GM12878 (cell line): ENCODE data around the gene C1S. TPM values are rescaled to one million over a fixed set of nuclear protein-coding genes. Genes with fewer than 3 reads are reported as not detected.
A peak's percentile ranks its signal among the peaks of the same experiment; 100 is the strongest.

Source experiments
- BCL11A ChIP-seq: IDR thresholded peaks from 2 replicates; pipeline ENCODE4 v1.6.1; 2011; ENCODE audit warnings: low read depth, low read length
- BHLHE40 ChIP-seq, 2 experiments: fragments of 450-650 bp in 1 of 2; IDR thresholded peaks; 2 replicates each; pipeline ENCODE4 v1.6.1; 2011 to 2017; ENCODE audit warnings: low read depth in 2 of 2, borderline replicate concordance in 1 of 2, improper control_type of control experiment in 1 of 2, low read length in 1 of 2, mild to moderate bottlenecking in 1 of 2
- BMI1 ChIP-seq: fragments of 450-650 bp; IDR thresholded peaks from 2 replicates; pipeline ENCODE4 v1.6.1; 2016; ENCODE audit warnings: mild to moderate bottlenecking, moderate library complexity, borderline replicate concordance
- CEBPZ ChIP-seq: fragments of 150-350 bp; IDR thresholded peaks from 2 replicates; pipeline ENCODE4 v1.6.1; 2016; ENCODE audit warnings: low read depth, low read length
- CTCF ChIP-seq, 3 experiments: IDR thresholded peaks in 2 of 3; conservative IDR thresholded peaks in 1 of 3; 2 replicates each; pipeline ENCODE4 v1.5.1; 2011; ENCODE audit warnings: low read depth in 3 of 3, low read length in 3 of 3, mild to moderate bottlenecking in 3 of 3, control low read depth in 2 of 3, moderate library complexity in 2 of 3, inconsistent platforms in 1 of 3, mixed read lengths in 1 of 3; ENCODE audit not compliant: control insufficient read depth in 2 of 3, insufficient read depth in 1 of 3; ENCODE audit errors: extremely low read depth in 1 of 3
- HDGF ChIP-seq: fragments of 450-650 bp; IDR thresholded peaks from 2 replicates; pipeline ENCODE4 v1.6.1; 2016; ENCODE audit warnings: antibody characterized with exemption
- MYB ChIP-seq: fragments of 150-350 bp; IDR thresholded peaks from 2 replicates; pipeline ENCODE4 v1.6.1; 2014; ENCODE audit warnings: mild to moderate bottlenecking, low read depth, low read length, borderline replicate concordance
- NKRF ChIP-seq: fragments of 450-650 bp; conservative IDR thresholded peaks from 2 replicates; pipeline ENCODE4 v1.6.1; 2017; ENCODE audit warnings: mild to moderate bottlenecking, moderate library complexity
- NR2C2 ChIP-seq: IDR thresholded peaks from 2 replicates; pipeline ENCODE4 v1.6.1; 2011; ENCODE audit warnings: borderline replicate concordance, low read depth; ENCODE audit not compliant: control insufficient read depth, insufficient read length
- NRF1 ChIP-seq: conservative IDR thresholded peaks from 2 replicates; pipeline ENCODE4 v1.6.1; 2011; ENCODE audit warnings: mild to moderate bottlenecking, low read depth, low read length, improper control_type of control experiment
- SMAD1 ChIP-seq: fragments of 450-650 bp; IDR thresholded peaks from 2 replicates; pipeline ENCODE4 v1.6.1; 2018; ENCODE audit warnings: mild to moderate bottlenecking, low read depth; ENCODE audit not compliant: partially characterized antibody
- TAF1 ChIP-seq: IDR thresholded peaks from 2 replicates; pipeline ENCODE4 v1.6.1; 2011; ENCODE audit warnings: mild to moderate bottlenecking, low read depth, low read length, borderline replicate concordance
- ZNF592 ChIP-seq: fragments of 450-650 bp; IDR thresholded peaks from 2 replicates; pipeline ENCODE4 v1.6.1; 2017; ENCODE audit warnings: mild to moderate bottlenecking, moderate library complexity
- polyA plus RNA-seq, 11 experiments: library from polyadenylated mRNA; depleted of rRNA in 4 of 11; unstranded in 6 of 11; stranded (reverse) in 5 of 11; fragments of >200 nt; fragmentation: Nextera tagmentation in 4 of 11; fragmentation: Illumina TruSeq in 1 of 11; extraction: Ambion mirVana in 4 of 11; extraction: Trizol in 1 of 11; gene quantifications; 1 replicate in 1 of 11; 2 replicates in 10 of 11; pipeline versions ENCODE4 v1.2.1 to v1.2.3, GENCODE V29; 2011 to 2016; ENCODE audit warnings: inconsistent platforms in 2 of 11, missing spikeins in 2 of 11, low read depth in 1 of 11
- total RNA-seq, 4 experiments: library from RNA; depleted of rRNA in 3 of 4; stranded (reverse); fragments of >200 nt in 3 of 4; fragmentation: Illumina TruSeq in 1 of 4; extraction: Trizol in 1 of 4; gene quantifications; 2 replicates each; pipeline versions ENCODE4 v1.2.1 to v1.2.3, GENCODE V29; 2013 to 2021

C1S gene
- total and polyA plus RNA-seq, 10 of the 15 experiments (the other 5 are each of a cell fraction or from before 2014, with no cell fraction given), result 0.10 to 1.4 (median 0.42) TPM

GRCh38 chr12:7108796-7109571, 48.5 kb downstream of the C1S start, which contains the start of gene C1RL (continued):
- TF ChIP-seq CEBPZ, result no peak
- TF ChIP-seq NKRF, result no peak
- TF ChIP-seq SMAD1, result no peak
- no peak for TF ChIP-seq BMI1
- TF ChIP-seq NRF1, result no peak
- no peak for TF ChIP-seq HDGF
- TF ChIP-seq BCL11A, result no peak
- TF ChIP-seq NR2C2, result no peak
- peak; percentile 93 to 98 (median 98) for TF ChIP-seq CTCF (IDR thresholded peaks at IDR 0.05 in 2 of 3, conservative IDR thresholded peaks at IDR 0.05 in 1 of 3; ENCODE audit: control insufficient read depth in 2 of 3, extremely low read depth in 1 of 3, insufficient read depth in 1 of 3, low read depth in 3 of 3, low read length in 3 of 3)
- no peak for TF ChIP-seq BHLHE40 (IDR thresholded peaks at IDR 0.05; ENCODE audit: borderline replicate concordance in 1 of 2, low read depth in 2 of 2, low read length in 1 of 2)
- TF ChIP-seq TAF1, result 0 out of 2 replicates have a peak, but pooled peaks have one; percentile 27
- no peak for TF ChIP-seq MYB
- no peak for TF ChIP-seq ZNF592
